ENCODE data around the gene ALDOB. TPM values are rescaled to one million over a fixed set of nuclear protein-coding genes. Genes with fewer than 3 reads are reported as not detected.

The ALDOB gene
- total and polyA plus RNA-seq, 2 of the 13 experiments (the other 11 are each of a cell fraction or from before 2014, with no cell fraction given): 0.29 to 0.97 TPM

- no TSS peak for BruUV-seq (replicated peaks)
- Histone ChIP-seq H3K9me3 (ENCODE audit: low read length) (peaks cover 17% of the 10 kb centered on the region), H4K20me1 (ENCODE audit: insufficient read depth, low read length) (no peaks in the 10 kb centered on the region), H3K36me3 (replicated peaks in 1 of 2; ENCODE audit: control insufficient read depth in 1 of 2, insufficient read depth in 2 of 2, low read length in 2 of 2) (no peaks in the 10 kb centered on the region), H3K4me3 (replicated peaks in 1 of 3; ENCODE audit: insufficient read depth in 1 of 3, low read depth in 2 of 3, low read length in 3 of 3) (no peak overlapping the region), H3K4me2 (ENCODE audit: low read depth, low read length) (no peak overlapping the region), H3K9ac (ENCODE audit: insufficient read depth, low read depth, low read length) (no peak overlapping the region), H3K79me2 (ENCODE audit: insufficient read depth, low read length) (no peaks in the 10 kb centered on the region), H3K27ac (ENCODE audit: extremely low read length, insufficient read depth, low read length) (no peak overlapping the region), H2AFZ (ENCODE audit: low read length) (no peak overlapping the region), H3K27me3 (ENCODE audit: control insufficient read depth in 1 of 2, insufficient read depth in 2 of 2, low read length in 2 of 2) (no peaks in the 10 kb centered on the region), H3K4me1 (ENCODE audit: insufficient read depth, low read length) (peaks cover 62% of the 10 kb centered on the region)
- peak; percentile 89 for ATAC-seq
- 20% methylated on average over 3 of the region's 3 CpGs for WGBS (ENCODE audit: low lambda C conversion rate)
- peak; percentile 71 for FAIRE-seq
- CTCF ChIA-PET (ENCODE audit: low intra/inter-chr PET ratio, low total read pairs): interaction anchor here (1.0 to 2.8 kb wide), 4 partner anchors 68 to 337 kb away, joined by 5 to 12 read pairs (median 7); no protein-coding TSS in a partner anchor
- in situ Hi-C loops (cut with HindIII; ENCODE audit: extremely low pct_ligation_motif_present, low pct_unique_long_range_greater_than_20kb) (loop anchor here (5.0 kb wide), 3 partner anchors 60 to 180 kb away; partner anchors contain the start of genes MRPL50, RNF20 and ZNF189), intact Hi-C loops (cut with micrococcal nuclease; ENCODE audit: unreplicated experiment) (loop anchor here (1.0 to 5.0 kb wide), 5 partner anchors 59 to 745 kb away; partner anchors contain the start of genes MRPL50 and ZNF189)
- peak; percentile 70 for DNase-seq (ENCODE audit: low spot score)
- POLR2A ChIA-PET: interaction anchor here (1.3 kb wide), 1 partner anchor 11 kb away, joined by 3 read pairs; no protein-coding TSS in a partner anchor
- no peak for TF ChIP-seq ZNF709 (CRISPR knock-in tag; IDR thresholded peaks at IDR 0.05)
- TF ChIP-seq ZNF124 (CRISPR knock-in tag; IDR thresholded peaks at IDR 0.05): 0 out of 2 replicates have a peak, but pooled peaks have one; percentile 26
- no peak for TF ChIP-seq HNF1A (IDR thresholded peaks at IDR 0.05; ENCODE audit: low read depth)
- TF ChIP-seq HNF1A (CRISPR knock-in tag; IDR thresholded peaks at IDR 0.05; ENCODE audit: borderline replicate concordance): no peak
- no peak for TF ChIP-seq ZNF83 (CRISPR knock-in tag; IDR thresholded peaks at IDR 0.05; ENCODE audit: borderline replicate concordance)
- no peak for TF ChIP-seq ZNF34 (CRISPR knock-in tag; IDR thresholded peaks at IDR 0.05; ENCODE audit: borderline replicate concordance)
- TF ChIP-seq SAP130 (CRISPR knock-in tag; IDR thresholded peaks at IDR 0.05; ENCODE audit: low read depth): peak; percentile 38; the same call in 1 of the 2 replicates
- no peak for TF ChIP-seq NFIC (IDR thresholded peaks at IDR 0.05; ENCODE audit: low read length)
- no peak for TF ChIP-seq ZNF570 (CRISPR knock-in tag; IDR thresholded peaks at IDR 0.05; ENCODE audit: borderline replicate concordance)
- TF ChIP-seq THAP11 (CRISPR knock-in tag; IDR thresholded peaks at IDR 0.05): peak; percentile 72
- no peak for TF ChIP-seq TAF1 (CRISPR knock-in tag; IDR thresholded peaks at IDR 0.05)
- 0 out of 2 replicates have a peak, but pooled peaks have one; percentile 31 for TF ChIP-seq KMT2B (CRISPR knock-in tag; IDR thresholded peaks at IDR 0.05)
- no peak for TF ChIP-seq TRAFD1 (CRISPR knock-in tag; IDR thresholded peaks at IDR 0.05; ENCODE audit: borderline replicate concordance)
- TF ChIP-seq AHDC1 (CRISPR knock-in tag; IDR thresholded peaks at IDR 0.05; ENCODE audit: borderline replicate concordance): no peak
Measured at GRCh38 chr9:101457003-101457402, 21.4 kb upstream of the ALDOB start.
